HG03558 (cell line): ENCODE results near the gene DNAJB13.

Source experiments
- ATAC-seq: cut with Tn5 transposase; IDR thresholded peaks from one replicate; pipeline ENCODE4 v1.9.1; 2021; ENCODE audit warnings: moderate number of reproducible peaks; ENCODE audit not compliant: unreplicated experiment; ENCODE audit errors: extremely low read depth

Gene DNAJB13

GRCh38 chr11:74010306-74011300 lies 59.8 kb downstream of the DNAJB13 start:
- ATAC-seq: no peak

GRCh38 chr11:74011360-74012073 lies 60.7 kb downstream of the DNAJB13 start:
- ATAC-seq: peak; percentile 61

GRCh38 chr11:74012074-74012809 lies 61.4 kb downstream of the DNAJB13 start:
- ATAC-seq: no peak

GRCh38 chr11:74013141-74013540 lies 62.3 kb downstream of the DNAJB13 start:
- no peak for ATAC-seq

GRCh38 chr11:74014880-74015279 lies 64.1 kb downstream of the DNAJB13 start:
- ATAC-seq: no peak

- no peak for ATAC-seq
Measured at GRCh38 chr11:74015919-74016684, 65.3 kb downstream of the DNAJB13 start.

GRCh38 chr11:74017631-74018030 lies 66.8 kb downstream of the DNAJB13 start:
- no peak for ATAC-seq

GRCh38 chr11:74018331-74019005 lies 67.6 kb downstream of the DNAJB13 start:
- no peak for ATAC-seq

- ATAC-seq: no peak
Measured at GRCh38 chr11:74019104-74019738, 68.4 kb downstream of the DNAJB13 start.

- ATAC-seq: no peak
Measured at GRCh38 chr11:74019860-74020259, 69.0 kb downstream of the DNAJB13 start.
